ENCODE results near the gene ZGPAT. TPM values are rescaled to one million over a fixed set of nuclear protein-coding genes. Genes with fewer than 3 reads are reported as not detected.
"Not testable (repeated sequence)": the region's sequence is repeated elsewhere in the genome, so short reads cannot be mapped to it uniquely, and the experiment has no call there.

ZGPAT gene
- total and polyA plus RNA-seq, 10 of the 15 experiments (the other 5 are each of a cell fraction or from before 2014, with no cell fraction given) = 0.58 to 52.9 (median 18.0) TPM

- peaks cover 7% of the 10 kb centered on the region for H3K4me1 ChIP-seq (ENCODE audit: control insufficient read depth, insufficient read depth, low read length)
- no peak overlapping the region for H3K4me3 ChIP-seq
- intact Hi-C loops (cut with micrococcal nuclease; ENCODE audit: unreplicated experiment) = no loop called here
- in situ Hi-C loops (cut with MboI) = no loop called here
- peaks cover 5 to 33% of the 10 kb centered on the region in 2 experiments for H3K36me3 ChIP-seq (ENCODE audit: control insufficient read depth in 2 of 2, insufficient read depth in 2 of 2, low read length in 1 of 2)
- H3K27ac ChIP-seq (ENCODE audit: control insufficient read depth, insufficient read depth) = no peak overlapping the region
- TF ChIP-seq CBX5 (IDR thresholded peaks at IDR 0.05; ENCODE audit: low read depth) (0 out of 2 replicates have a peak, but pooled peaks have one; percentile 60), KAT2A (conservative IDR thresholded peaks at IDR 0.05; ENCODE audit: control insufficient read depth, low read depth, low read length) (no peak), CEBPZ (IDR thresholded peaks at IDR 0.05; ENCODE audit: low read depth, low read length) (no peak), RELB (IDR thresholded peaks at IDR 0.05; ENCODE audit: low read depth) (no peak)
- no peak for DNase-seq (ENCODE audit: low read depth, low spot score)
- H4K20me1 ChIP-seq (ENCODE audit: control insufficient read depth, insufficient read depth) = no peaks in the 10 kb centered on the region
- ChIA-PET CTCF (interaction anchor here (1.0 to 1.2 kb wide), 2 partner anchors 11 to 67 kb away, joined by 3 to 4 read pairs; partner anchors contain the start of genes ARFRP1 and ZGPAT), POLR2A (interaction anchor here (0.6 to 1.6 kb wide), 3 partner anchors 9 to 257 kb away, joined by 3 to 6 read pairs (median 3); no protein-coding TSS in a partner anchor), SMC1A (ENCODE audit: uncharacterized antibody, unreplicated experiment) (interaction anchor here (1.0 to 1.2 kb wide), 3 partner anchors 9 to 21 kb away, joined by 3 read pairs; partner anchors contain the start of genes ARFRP1 and ZGPAT), RAD21 (ENCODE audit: unreplicated experiment) (no interaction called here)
- H3K9ac ChIP-seq (ENCODE audit: control insufficient read depth, insufficient read depth, low read length) = no peak overlapping the region
- no peak for ATAC-seq
- H3K79me2 ChIP-seq (ENCODE audit: control insufficient read depth, insufficient read depth, low read length) = peaks cover 26% of the 10 kb centered on the region
- H3K4me2 ChIP-seq (ENCODE audit: control insufficient read depth, insufficient read depth) = no peak overlapping the region
- no peak overlapping the region for H2AFZ ChIP-seq (ENCODE audit: control insufficient read depth, low read depth, low read length)
- no peaks in the 10 kb centered on the region for H3K27me3 ChIP-seq (replicated peaks in 1 of 2; ENCODE audit: control insufficient read depth in 2 of 2, insufficient read depth in 2 of 2, low read length in 1 of 2)
- peaks cover 33% of the 10 kb centered on the region for H3K9me3 ChIP-seq (replicated peaks; ENCODE audit: control insufficient read depth, insufficient read depth, low read length)
- no TSS peak for BruUV-seq (replicated peaks)
- 100% methylated on average over 2 of the region's 2 CpGs for WGBS (ENCODE audit: insufficient coverage, insufficient replicate concordance, low lambda C conversion rate, missing lambda C conversion rate)
- FAIRE-seq = no peak
Observed at GRCh38 chr20:63718996-63719395, 11.2 kb downstream of the ZGPAT start.

- H2AFZ ChIP-seq (ENCODE audit: control insufficient read depth, low read depth, low read length); intact Hi-C loops (cut with micrococcal nuclease; ENCODE audit: unreplicated experiment); H3K4me3 ChIP-seq; FAIRE-seq; in situ Hi-C loops (cut with MboI); H3K27me3 ChIP-seq (replicated peaks in 1 of 2; ENCODE audit: control insufficient read depth in 2 of 2, insufficient read depth in 2 of 2, low read length in 1 of 2); ATAC-seq; BruUV-seq (replicated peaks); RAD21 ChIA-PET (ENCODE audit: unreplicated experiment); H3K27ac ChIP-seq (ENCODE audit: control insufficient read depth, insufficient read depth); H4K20me1 ChIP-seq (ENCODE audit: control insufficient read depth, insufficient read depth); H3K4me2 ChIP-seq (ENCODE audit: control insufficient read depth, insufficient read depth); H3K9ac ChIP-seq (ENCODE audit: control insufficient read depth, insufficient read depth, low read length); H3K79me2 ChIP-seq (ENCODE audit: control insufficient read depth, insufficient read depth, low read length); DNase-seq (ENCODE audit: low read depth, low spot score): not testable (repeated sequence)
- WGBS (ENCODE audit: insufficient coverage, insufficient replicate concordance, low lambda C conversion rate, missing lambda C conversion rate) = 92% methylated on average over 1 of the region's 2 CpGs
- Histone ChIP-seq H3K9me3 (replicated peaks; ENCODE audit: control insufficient read depth, insufficient read depth, low read length) (peaks cover 13% of the 10 kb centered on the region), H3K4me1 (ENCODE audit: control insufficient read depth, insufficient read depth, low read length) (peaks cover 19% of the 10 kb centered on the region), H3K36me3 (ENCODE audit: control insufficient read depth in 2 of 2, insufficient read depth in 2 of 2, low read length in 1 of 2) (peaks cover 1 to 19% of the 10 kb centered on the region in 2 experiments)
- CTCF ChIA-PET = interaction anchor here (0.6 to 2.2 kb wide), 3 partner anchors 13 to 57 kb away, joined by 3 to 7 read pairs (median 3); partner anchors contain the start of genes ARFRP1, LIME1 and ZGPAT
- POLR2A ChIA-PET = interaction anchor here (0.6 to 1.0 kb wide), 2 partner anchors 8 to 12 kb away, joined by 3 to 4 read pairs; no protein-coding TSS in a partner anchor
- SMC1A ChIA-PET (ENCODE audit: uncharacterized antibody, unreplicated experiment) = interaction anchor here (0.6 to 2.1 kb wide), 2 partner anchors 15 to 21 kb away, joined by 3 to 7 read pairs; partner anchors contain the start of genes ARFRP1 and ZGPAT
Observed at GRCh38 chr20:63722967-63723622, 15.3 kb downstream of the ZGPAT start.

Data from GM12878 (cell line).